Activated T-helper 17 cell treated with anti-CD3 and anti-CD28 coated beads, Interleukin-2, amount 50 U/mL, for 72 hours (primary cell): ENCODE data around the gene TOMM70. TPM values are rescaled to one million over a fixed set of nuclear protein-coding genes. Genes with fewer than 3 reads are reported as not detected.
"Not testable (repeated sequence)": the region's sequence is repeated elsewhere in the genome, so short reads cannot be mapped to it uniquely, and the experiment has no call there.

Experiments
- ATAC-seq: fragments of 150-1000 bp; cut with Tn5 transposase; replicated peaks from 2 replicates; pipeline ENCODE4 v1.10.0; 2021; ENCODE audit warnings: mild to moderate bottlenecking, moderate library complexity
- H3K27ac Mint-ChIP-seq: one replicate; pipeline ENCODE4 v1.8.0; 2022; ENCODE audit warnings: mixed read lengths
- H3K27me3 Mint-ChIP-seq: one replicate; pipeline ENCODE4 v1.8.0; 2022; ENCODE audit warnings: mixed read lengths
- H3K36me3 Mint-ChIP-seq: one replicate; pipeline ENCODE4 v1.8.0; 2022; ENCODE audit warnings: low read depth, mild to moderate bottlenecking, mixed read lengths
- H3K4me1 Mint-ChIP-seq: one replicate; pipeline ENCODE4 v1.8.0; 2022; ENCODE audit warnings: mixed read lengths
- H3K4me3 Mint-ChIP-seq: one replicate; pipeline ENCODE4 v1.8.0; 2022; ENCODE audit warnings: mild to moderate bottlenecking, mixed read lengths
- H3K9me3 Mint-ChIP-seq: one replicate; pipeline ENCODE4 v1.8.0; 2022; ENCODE audit warnings: mixed read lengths
- total RNA-seq, 2 donors: library from RNA; stranded (reverse); gene quantifications; one replicate each; pipeline ENCODE4 v1.2.3, GENCODE V29; 2022

Gene TOMM70
- total RNA-seq, 2 donors from 2014 or later: 33.5 to 52.4 TPM

- H3K4me1 Mint-ChIP-seq: no peaks in the 10 kb centered on the region
- no peaks in the 10 kb centered on the region for H3K27me3 Mint-ChIP-seq
- no peak overlapping the region for H3K4me3 Mint-ChIP-seq
- peak overlapping the region; percentile 74 for H3K27ac Mint-ChIP-seq
- peaks cover 88% of the 10 kb centered on the region for H3K36me3 Mint-ChIP-seq
- peaks cover 4% of the 10 kb centered on the region for H3K9me3 Mint-ChIP-seq
- ATAC-seq: no peak
These were observed 39.0 kb downstream of the TOMM70 start for GRCh38 chr3:100361897-100362296.

- no peak for ATAC-seq
- H3K9me3 Mint-ChIP-seq: peaks cover 4% of the 10 kb centered on the region
- H3K27me3 Mint-ChIP-seq: no peaks in the 10 kb centered on the region
- no peaks in the 10 kb centered on the region for H3K4me1 Mint-ChIP-seq
- H3K36me3 Mint-ChIP-seq: peaks cover 88% of the 10 kb centered on the region
- no peak overlapping the region for H3K4me3 Mint-ChIP-seq
- peak overlapping the region; percentile 74 for H3K27ac Mint-ChIP-seq
These were observed 40.0 kb downstream of the TOMM70 start for GRCh38 chr3:100360757-100361496.

- Mint-ChIP-seq H3K9me3 (peaks cover 4% of the 10 kb centered on the region), H3K27ac (no peak overlapping the region), H3K4me3 (no peak overlapping the region), H3K36me3 (peaks cover 88% of the 10 kb centered on the region), H3K4me1 (no peaks in the 10 kb centered on the region), H3K27me3 (no peaks in the 10 kb centered on the region)
- no peak for ATAC-seq
These were observed 41.9 kb downstream of the TOMM70 start for GRCh38 chr3:100359035-100359434.

GRCh38 chr3:100358413-100358812 lies 42.5 kb downstream of the TOMM70 start:
- H3K4me3 Mint-ChIP-seq: no peak overlapping the region
- H3K36me3 Mint-ChIP-seq: peaks cover 87% of the 10 kb centered on the region
- H3K27ac Mint-ChIP-seq: peak overlapping the region; percentile 22
- H3K4me1 Mint-ChIP-seq: no peaks in the 10 kb centered on the region
- H3K27me3 Mint-ChIP-seq: no peaks in the 10 kb centered on the region
- no peak for ATAC-seq
- peaks cover 4% of the 10 kb centered on the region for H3K9me3 Mint-ChIP-seq

- H3K27ac Mint-ChIP-seq: peak overlapping the region; percentile 3
- H3K36me3 Mint-ChIP-seq: peaks cover 90% of the 10 kb centered on the region
- H3K4me3 Mint-ChIP-seq: no peak overlapping the region
- H3K9me3 Mint-ChIP-seq: no peaks in the 10 kb centered on the region
- no peaks in the 10 kb centered on the region for H3K27me3 Mint-ChIP-seq
- no peaks in the 10 kb centered on the region for H3K4me1 Mint-ChIP-seq
- ATAC-seq: no peak
These were observed 46.0 kb downstream of the TOMM70 start for GRCh38 chr3:100354850-100355249.

GRCh38 chr3:100352296-100353231 lies 48.3 kb downstream of the TOMM70 start:
- H3K27ac Mint-ChIP-seq: no peak overlapping the region
- no peaks in the 10 kb centered on the region for H3K9me3 Mint-ChIP-seq
- H3K4me1 Mint-ChIP-seq: no peaks in the 10 kb centered on the region
- H3K4me3 Mint-ChIP-seq: no peak overlapping the region
- H3K27me3 Mint-ChIP-seq: no peaks in the 10 kb centered on the region
- no peak for ATAC-seq
- peaks cover 92% of the 10 kb centered on the region for H3K36me3 Mint-ChIP-seq

GRCh38 chr3:100351770-100352169 lies 49.1 kb downstream of the TOMM70 start:
- H3K27me3 Mint-ChIP-seq, ATAC-seq, H3K27ac Mint-ChIP-seq, H3K9me3 Mint-ChIP-seq, H3K4me1 Mint-ChIP-seq, H3K4me3 Mint-ChIP-seq: not testable (repeated sequence)
- H3K36me3 Mint-ChIP-seq: peaks cover 94% of the 10 kb centered on the region

GRCh38 chr3:100348727-100349126 lies 52.2 kb downstream of the TOMM70 start:
- Mint-ChIP-seq H3K9me3 (no peaks in the 10 kb centered on the region), H3K27ac (no peak overlapping the region), H3K4me1 (peaks cover 7% of the 10 kb centered on the region), H3K4me3 (no peak overlapping the region), H3K27me3 (no peaks in the 10 kb centered on the region), H3K36me3 (peaks cover 95% of the 10 kb centered on the region)
- no peak for ATAC-seq

GRCh38 chr3:100340527-100340926 lies 60.4 kb downstream of the TOMM70 start:
- no peak for ATAC-seq
- Mint-ChIP-seq H3K9me3 (no peaks in the 10 kb centered on the region), H3K27ac (peak overlapping the region; percentile 22), H3K36me3 (peaks cover 67% of the 10 kb centered on the region), H3K27me3 (no peaks in the 10 kb centered on the region), H3K4me3 (no peak overlapping the region), H3K4me1 (peaks cover 17% of the 10 kb centered on the region)

GRCh38 chr3:100339786-100340185 lies 61.1 kb downstream of the TOMM70 start:
- H3K36me3 Mint-ChIP-seq: peaks cover 60% of the 10 kb centered on the region
- peaks cover 20% of the 10 kb centered on the region for H3K4me1 Mint-ChIP-seq

GRCh38 chr3:100338911-100339310 lies 62.0 kb downstream of the TOMM70 start:
- H3K36me3 Mint-ChIP-seq: peaks cover 51% of the 10 kb centered on the region
- no peaks in the 10 kb centered on the region for H3K27me3 Mint-ChIP-seq
- H3K27ac Mint-ChIP-seq: no peak overlapping the region
- no peak overlapping the region for H3K4me3 Mint-ChIP-seq
- H3K4me1 Mint-ChIP-seq: peaks cover 15% of the 10 kb centered on the region
- H3K9me3 Mint-ChIP-seq: no peaks in the 10 kb centered on the region
- ATAC-seq: no peak

More at GRCh38 chr3:100339786-100340185, 61.1 kb downstream of the TOMM70 start:
- Mint-ChIP-seq H3K4me3 (no peak overlapping the region), H3K27ac (no peak overlapping the region), H3K9me3 (no peaks in the 10 kb centered on the region), H3K27me3 (no peaks in the 10 kb centered on the region)
- no peak for ATAC-seq

GRCh38 chr3:100336229-100336628 lies 64.7 kb downstream of the TOMM70 start:
- not testable (repeated sequence) for ATAC-seq, H3K9me3 Mint-ChIP-seq, H3K27me3 Mint-ChIP-seq
- Mint-ChIP-seq H3K4me1 (peaks cover 11% of the 10 kb centered on the region), H3K36me3 (peaks cover 24% of the 10 kb centered on the region), H3K4me3 (peak overlapping the region; percentile 92), H3K27ac (peak overlapping the region; percentile 90)

GRCh38 chr3:100335434-100335833 lies 65.5 kb downstream of the TOMM70 start:
- Mint-ChIP-seq H3K27ac (peak overlapping the region; percentile 90), H3K9me3 (no peaks in the 10 kb centered on the region), H3K36me3 (peaks cover 16% of the 10 kb centered on the region), H3K4me3 (peak overlapping the region; percentile 92), H3K27me3 (no peaks in the 10 kb centered on the region), H3K4me1 (peaks cover 11% of the 10 kb centered on the region)
- no peak for ATAC-seq

- peak within 1 kb of the TSS; percentile 92 for H3K4me3 Mint-ChIP-seq
- no peaks in the 10 kb centered on the region for H3K27me3 Mint-ChIP-seq
- peak; percentile 98 for ATAC-seq
- H3K36me3 Mint-ChIP-seq: peaks cover 9% of the 10 kb centered on the region
- H3K9me3 Mint-ChIP-seq: no peaks in the 10 kb centered on the region
- H3K4me1 Mint-ChIP-seq: peaks cover 11% of the 10 kb centered on the region
- H3K27ac Mint-ChIP-seq: peak within 1 kb of the TSS; percentile 90
These were observed 66.2 kb downstream of the TOMM70 start, which contains the start of gene NIT2 for GRCh38 chr3:100334488-100335351. TSS of gene NIT2 (plus strand) at chr3:100334757. CDS start at chr3:100334792, 35 bp downstream.
